ENCODE results near the gene NOS1AP. TPM values are rescaled to one million over a fixed set of nuclear protein-coding genes. Genes with fewer than 3 reads are reported as not detected.

Gene NOS1AP
- total and polyA plus RNA-seq, 2 experiments from 2014 or later: 4.9 to 6.6 TPM

- TF ChIP-seq CTCF (IDR thresholded peaks at IDR 0.05; ENCODE audit: low read depth, low read length): no peak
- H3K36me3 ChIP-seq: no peaks in the 10 kb centered on the region
- H3K4me3 ChIP-seq: no peak overlapping the region
- H3K4me1 ChIP-seq (ENCODE audit: low read depth): peaks cover 18% of the 10 kb centered on the region
- H3K9me3 ChIP-seq (ENCODE audit: low read depth): no peaks in the 10 kb centered on the region
- DNase-seq (ENCODE audit: low read depth in 1 of 2, low spot score in 1 of 2): no peak
- H3K27me3 ChIP-seq: no peaks in the 10 kb centered on the region
- no peak overlapping the region for H3K27ac ChIP-seq
Measured at GRCh38 chr1:162113419-162113818, 43.9 kb downstream of the NOS1AP start.

- Histone ChIP-seq H3K4me3 (no peak overlapping the region), H3K27ac (no peak overlapping the region), H3K4me1 (ENCODE audit: low read depth) (peaks cover 26% of the 10 kb centered on the region), H3K9me3 (ENCODE audit: low read depth) (no peaks in the 10 kb centered on the region), H3K36me3 (no peaks in the 10 kb centered on the region), H3K27me3 (no peaks in the 10 kb centered on the region)
- TF ChIP-seq CTCF (IDR thresholded peaks at IDR 0.05; ENCODE audit: low read depth, low read length): no peak
- DNase-seq (ENCODE audit: low read depth in 1 of 2, low spot score in 1 of 2): no peak
Measured at GRCh38 chr1:162117039-162117774, 47.7 kb downstream of the NOS1AP start.

- peaks cover 26% of the 10 kb centered on the region for H3K4me1 ChIP-seq (ENCODE audit: low read depth)
- no peak for DNase-seq (ENCODE audit: low read depth in 1 of 2, low spot score in 1 of 2)
- no peak for TF ChIP-seq CTCF (IDR thresholded peaks at IDR 0.05; ENCODE audit: low read depth, low read length)
- H3K36me3 ChIP-seq: no peaks in the 10 kb centered on the region
- H3K9me3 ChIP-seq (ENCODE audit: low read depth): no peaks in the 10 kb centered on the region
- H3K4me3 ChIP-seq: no peak overlapping the region
- H3K27ac ChIP-seq: no peak overlapping the region
- no peaks in the 10 kb centered on the region for H3K27me3 ChIP-seq
Measured at GRCh38 chr1:162118063-162118462, 48.6 kb downstream of the NOS1AP start.

GRCh38 chr1:162128693-162129356 lies 59.3 kb downstream of the NOS1AP start:
- no peak for DNase-seq (ENCODE audit: low read depth in 1 of 2, low spot score in 1 of 2)
- Histone ChIP-seq H3K27ac (no peak overlapping the region), H3K4me1 (ENCODE audit: low read depth) (peaks cover 4% of the 10 kb centered on the region), H3K9me3 (ENCODE audit: low read depth) (no peaks in the 10 kb centered on the region), H3K4me3 (no peak overlapping the region), H3K36me3 (no peaks in the 10 kb centered on the region), H3K27me3 (no peaks in the 10 kb centered on the region)
- no peak for TF ChIP-seq CTCF (IDR thresholded peaks at IDR 0.05; ENCODE audit: low read depth, low read length)

- no peak for DNase-seq (ENCODE audit: low read depth in 1 of 2, low spot score in 1 of 2)
- TF ChIP-seq CTCF (IDR thresholded peaks at IDR 0.05; ENCODE audit: low read depth, low read length): no peak
- Histone ChIP-seq H3K9me3 (ENCODE audit: low read depth) (no peaks in the 10 kb centered on the region), H3K4me3 (no peak overlapping the region), H3K36me3 (no peaks in the 10 kb centered on the region), H3K27ac (no peak overlapping the region), H3K4me1 (ENCODE audit: low read depth) (peaks cover 9% of the 10 kb centered on the region), H3K27me3 (no peaks in the 10 kb centered on the region)
Measured at GRCh38 chr1:162130308-162130707, 60.8 kb downstream of the NOS1AP start.
